DND-41 (cell line): ENCODE measurements around the gene CDYL2.
"Not testable (repeated sequence)": the region's sequence is repeated elsewhere in the genome, so short reads cannot be mapped to it uniquely, and the experiment has no call there.

Source experiments
- ATAC-seq: fragments of 200-7000 bp; cut with Tn5 transposase; 3 replicates; pipeline ENCODE4 v1.9.1; 2021; ENCODE audit warnings: low read depth; ENCODE audit not compliant: insufficient read depth
- DNase-seq: peaks from one replicate; pipeline ENCODE4 v3.0.0-alpha.2; 2020
- H2AFZ ChIP-seq: 2 replicates; pipeline ENCODE4 v1.6.0; 2012; ENCODE audit warnings: low read depth, low read length
- H3K27ac ChIP-seq: 2 replicates; pipeline ENCODE4 v1.5.1; 2012; ENCODE audit warnings: low read length, inconsistent platforms
- H3K27me3 ChIP-seq: fragments of 200-600 bp; sonication (generic); 2 replicates; pipeline ENCODE4 v1.6.0; 2012; ENCODE audit warnings: low read length, mild to moderate bottlenecking, inconsistent platforms; ENCODE audit not compliant: insufficient read depth, poor library complexity
- H3K36me3 ChIP-seq: 2 replicates; pipeline ENCODE4 v1.5.1; 2012; ENCODE audit warnings: low read length, inconsistent platforms; ENCODE audit not compliant: insufficient read depth
- H3K4me1 ChIP-seq: 2 replicates; pipeline ENCODE4 v1.5.1; 2012; ENCODE audit warnings: mild to moderate bottlenecking, low read length; ENCODE audit not compliant: insufficient read depth
- H3K4me2 ChIP-seq: 2 replicates; pipeline ENCODE4 v1.6.0; 2012; ENCODE audit warnings: mild to moderate bottlenecking, moderate library complexity, low read length, inconsistent platforms; ENCODE audit not compliant: insufficient read depth
- H3K4me3 ChIP-seq, 2 experiments: fragments of 200-600 bp in 1 of 2; shearing (Covaris generic) in 1 of 2; 2 replicates each; pipeline ENCODE4 v1.5.1; 2012 to 2016; ENCODE audit warnings: inconsistent platforms in 2 of 2, low read length in 2 of 2, mild to moderate bottlenecking in 2 of 2, low read depth in 1 of 2, moderate library complexity in 1 of 2
- H3K79me2 ChIP-seq: 2 replicates; pipeline ENCODE4 v1.6.0; 2012; ENCODE audit warnings: low read length, inconsistent platforms; ENCODE audit not compliant: insufficient read depth
- H3K9ac ChIP-seq: 2 replicates; pipeline ENCODE4 v1.6.0; 2012; ENCODE audit warnings: low read depth, mild to moderate bottlenecking, inconsistent platforms, low read length, moderate library complexity
- H3K9me3 ChIP-seq: 2 replicates; pipeline ENCODE4 v1.5.1; 2012; ENCODE audit warnings: low read length, moderate library complexity, mild to moderate bottlenecking, inconsistent platforms; ENCODE audit not compliant: insufficient read depth, severe bottlenecking
- H4K20me1 ChIP-seq: 2 replicates; pipeline ENCODE4 v1.6.0; 2012; ENCODE audit warnings: low read length; ENCODE audit not compliant: insufficient read depth
- EZH2 ChIP-seq: IDR thresholded peaks from 3 replicates; pipeline ENCODE4 v1.6.1; 2012; ENCODE audit warnings: borderline replicate concordance, low read depth, mild to moderate bottlenecking, moderate library complexity, low read length, inconsistent platforms; ENCODE audit not compliant: severe bottlenecking
- TF ChIP-seq, protein P1 (sequence below): IDR thresholded peaks from 2 replicates; pipeline ENCODE4 v1.5.1; 2012; ENCODE audit warnings: borderline replicate concordance, low read length, moderate library complexity, mild to moderate bottlenecking; ENCODE audit not compliant: poor library complexity, severe bottlenecking; ENCODE audit errors: extremely low read depth

The CDYL2 gene

GRCh38 chr16:80791411-80791810 lies 13.0 kb downstream of the CDYL2 start:
- Histone ChIP-seq H4K20me1 (no peaks in the 10 kb centered on the region), H3K79me2 (no peaks in the 10 kb centered on the region), H3K27me3 (peaks cover 3% of the 10 kb centered on the region), H3K4me2 (no peak overlapping the region), H3K9me3 (no peaks in the 10 kb centered on the region), H3K36me3 (no peaks in the 10 kb centered on the region), H3K27ac (no peak overlapping the region), H3K4me3 (no peak overlapping the region), H2AFZ (no peak overlapping the region), H3K4me1 (no peaks in the 10 kb centered on the region), H3K9ac (no peak overlapping the region)
- DNase-seq (no peak), ATAC-seq (no peak)
- TF ChIP-seq, protein P1, sequence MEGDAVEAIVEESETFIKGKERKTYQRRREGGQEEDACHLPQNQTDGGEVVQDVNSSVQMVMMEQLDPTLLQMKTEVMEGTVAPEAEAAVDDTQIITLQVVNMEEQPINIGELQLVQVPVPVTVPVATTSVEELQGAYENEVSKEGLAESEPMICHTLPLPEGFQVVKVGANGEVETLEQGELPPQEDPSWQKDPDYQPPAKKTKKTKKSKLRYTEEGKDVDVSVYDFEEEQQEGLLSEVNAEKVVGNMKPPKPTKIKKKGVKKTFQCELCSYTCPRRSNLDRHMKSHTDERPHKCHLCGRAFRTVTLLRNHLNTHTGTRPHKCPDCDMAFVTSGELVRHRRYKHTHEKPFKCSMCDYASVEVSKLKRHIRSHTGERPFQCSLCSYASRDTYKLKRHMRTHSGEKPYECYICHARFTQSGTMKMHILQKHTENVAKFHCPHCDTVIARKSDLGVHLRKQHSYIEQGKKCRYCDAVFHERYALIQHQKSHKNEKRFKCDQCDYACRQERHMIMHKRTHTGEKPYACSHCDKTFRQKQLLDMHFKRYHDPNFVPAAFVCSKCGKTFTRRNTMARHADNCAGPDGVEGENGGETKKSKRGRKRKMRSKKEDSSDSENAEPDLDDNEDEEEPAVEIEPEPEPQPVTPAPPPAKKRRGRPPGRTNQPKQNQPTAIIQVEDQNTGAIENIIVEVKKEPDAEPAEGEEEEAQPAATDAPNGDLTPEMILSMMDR: no peak
- no peak for TF ChIP-seq EZH2

- H3K27ac ChIP-seq: no peak overlapping the region
- no peak overlapping the region for H3K4me3 ChIP-seq
- H3K79me2 ChIP-seq: no peaks in the 10 kb centered on the region
- TF ChIP-seq EZH2: no peak
- TF ChIP-seq, protein P1: no peak
- no peak overlapping the region for H2AFZ ChIP-seq
- no peaks in the 10 kb centered on the region for H3K9me3 ChIP-seq
- no peaks in the 10 kb centered on the region for H4K20me1 ChIP-seq
- H3K9ac ChIP-seq: no peak overlapping the region
- H3K4me2 ChIP-seq: no peak overlapping the region
- DNase-seq: no peak
- no peaks in the 10 kb centered on the region for H3K36me3 ChIP-seq
- H3K27me3 ChIP-seq: peaks cover 3% of the 10 kb centered on the region
- H3K4me1 ChIP-seq: no peaks in the 10 kb centered on the region
- ATAC-seq: no peak
Observed at GRCh38 chr16:80790751-80791150, 13.6 kb downstream of the CDYL2 start.

- Histone ChIP-seq H2AFZ (no peak overlapping the region), H3K9me3 (no peaks in the 10 kb centered on the region), H3K4me2 (no peak overlapping the region), H4K20me1 (no peaks in the 10 kb centered on the region), H3K27me3 (peaks cover 3% of the 10 kb centered on the region), H3K9ac (no peak overlapping the region), H3K4me3 (no peak overlapping the region), H3K79me2 (no peaks in the 10 kb centered on the region), H3K27ac (no peak overlapping the region), H3K36me3 (no peaks in the 10 kb centered on the region), H3K4me1 (no peaks in the 10 kb centered on the region)
- ATAC-seq (no peak), DNase-seq (no peak)
- TF ChIP-seq EZH2: no peak
- TF ChIP-seq, protein P1: no peak
Observed at GRCh38 chr16:80788027-80788426, 16.4 kb downstream of the CDYL2 start.

GRCh38 chr16:80786561-80786960 lies 17.8 kb downstream of the CDYL2 start:
- DNase-seq, H3K9ac ChIP-seq, H3K4me1 ChIP-seq, H3K36me3 ChIP-seq, ATAC-seq, H2AFZ ChIP-seq, H3K27ac ChIP-seq, H3K27me3 ChIP-seq, H3K9me3 ChIP-seq, H3K4me3 ChIP-seq, H3K79me2 ChIP-seq, H3K4me2 ChIP-seq, H4K20me1 ChIP-seq: not testable (repeated sequence)
